AG04449 (cell line): ENCODE results near the gene MAP2K6.
A peak's percentile ranks its signal among the peaks of the same experiment; 100 is the strongest.

ENCODE experiments used
- CTCF ChIA-PET: fragments of 350-600 bp; formaldehyde crosslinking; extraction: SDS; loops from one replicate; lab custom pipeline; 2021; ENCODE audit warnings: antibody characterized with exemption; lab: Yijun Ruan, JAX
- POLR2A ChIA-PET: fragments of 400-600, 350-600 bp; formaldehyde crosslinking; extraction: SDS; loops from one replicate; lab custom pipeline; 2020; ENCODE audit warnings: antibody characterized with exemption, inconsistent platforms; lab: Yijun Ruan, JAX
- DNase-seq: peaks from one replicate; pipeline ENCODE4 v3.0.0-alpha.2; 2010; ENCODE audit warnings: low read depth, low spot score
- H3K4me3 ChIP-seq: 2 replicates; pipeline ENCODE4 v1.5.1; 2011; ENCODE audit warnings: low read depth, mild to moderate bottlenecking, control low read depth, low read length
- TF ChIP-seq, protein P1 (sequence below): IDR thresholded peaks from one replicate; pipeline ENCODE4 v1.5.1; 2011; ENCODE audit warnings: mild to moderate bottlenecking, moderate library complexity, low read length, control low read depth, inconsistent platforms; ENCODE audit not compliant: insufficient read depth; ENCODE audit errors: missing control alignments

MAP2K6 gene

DNA sequence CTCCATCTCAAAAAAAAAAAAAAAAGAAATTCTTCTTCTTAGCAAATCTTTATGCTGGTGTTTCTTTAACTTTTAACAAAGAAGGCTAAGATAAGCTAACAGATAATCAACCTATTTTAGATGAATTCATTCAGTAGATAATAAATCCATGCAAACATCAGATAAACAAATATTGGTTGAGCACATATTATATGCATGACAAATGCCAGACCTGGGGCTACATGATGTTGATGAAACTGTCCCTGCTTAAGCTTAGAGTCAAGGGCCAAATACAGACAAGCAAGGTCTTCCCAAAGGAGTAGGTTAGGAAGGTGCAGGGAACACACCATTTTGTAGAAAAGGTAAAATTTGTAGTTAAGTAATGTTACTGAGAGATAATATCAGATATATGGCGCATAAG is 6.7 kb upstream of the MAP2K6 start:
- ChIA-PET CTCF (no interaction called here), POLR2A (no interaction called here)
- TF ChIP-seq, protein P1, sequence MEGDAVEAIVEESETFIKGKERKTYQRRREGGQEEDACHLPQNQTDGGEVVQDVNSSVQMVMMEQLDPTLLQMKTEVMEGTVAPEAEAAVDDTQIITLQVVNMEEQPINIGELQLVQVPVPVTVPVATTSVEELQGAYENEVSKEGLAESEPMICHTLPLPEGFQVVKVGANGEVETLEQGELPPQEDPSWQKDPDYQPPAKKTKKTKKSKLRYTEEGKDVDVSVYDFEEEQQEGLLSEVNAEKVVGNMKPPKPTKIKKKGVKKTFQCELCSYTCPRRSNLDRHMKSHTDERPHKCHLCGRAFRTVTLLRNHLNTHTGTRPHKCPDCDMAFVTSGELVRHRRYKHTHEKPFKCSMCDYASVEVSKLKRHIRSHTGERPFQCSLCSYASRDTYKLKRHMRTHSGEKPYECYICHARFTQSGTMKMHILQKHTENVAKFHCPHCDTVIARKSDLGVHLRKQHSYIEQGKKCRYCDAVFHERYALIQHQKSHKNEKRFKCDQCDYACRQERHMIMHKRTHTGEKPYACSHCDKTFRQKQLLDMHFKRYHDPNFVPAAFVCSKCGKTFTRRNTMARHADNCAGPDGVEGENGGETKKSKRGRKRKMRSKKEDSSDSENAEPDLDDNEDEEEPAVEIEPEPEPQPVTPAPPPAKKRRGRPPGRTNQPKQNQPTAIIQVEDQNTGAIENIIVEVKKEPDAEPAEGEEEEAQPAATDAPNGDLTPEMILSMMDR = no peak
- no peak overlapping the region for H3K4me3 ChIP-seq
- DNase-seq = no peak

DNA sequence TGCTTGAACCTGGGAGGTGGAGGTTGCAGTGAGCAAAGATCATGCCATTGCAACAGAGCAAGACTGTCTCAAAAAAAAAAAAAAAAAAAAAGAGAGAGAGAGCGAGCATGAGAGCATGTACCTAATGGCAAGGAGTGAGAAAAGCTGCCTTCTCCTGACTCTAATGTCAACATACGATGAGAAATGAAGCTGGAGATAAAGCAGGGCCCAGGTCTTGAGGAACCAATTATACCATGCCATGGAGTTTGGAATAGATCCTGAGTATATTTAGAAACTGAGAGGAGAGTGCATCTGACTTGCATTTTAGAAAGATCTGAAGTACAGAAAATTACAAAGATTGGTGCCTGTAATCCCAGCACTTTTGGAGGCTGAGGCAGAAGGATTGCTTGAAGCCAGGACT is 3.8 kb upstream of the MAP2K6 start:
- H3K4me3 ChIP-seq = no peak overlapping the region
- DNase-seq = no peak
- ChIA-PET CTCF (interaction anchor here (0.6 kb wide), 1 partner anchor 41 kb away, joined by 4 read pairs; no protein-coding TSS in a partner anchor), POLR2A (no interaction called here)
- TF ChIP-seq, protein P1 = no peak

DNA sequence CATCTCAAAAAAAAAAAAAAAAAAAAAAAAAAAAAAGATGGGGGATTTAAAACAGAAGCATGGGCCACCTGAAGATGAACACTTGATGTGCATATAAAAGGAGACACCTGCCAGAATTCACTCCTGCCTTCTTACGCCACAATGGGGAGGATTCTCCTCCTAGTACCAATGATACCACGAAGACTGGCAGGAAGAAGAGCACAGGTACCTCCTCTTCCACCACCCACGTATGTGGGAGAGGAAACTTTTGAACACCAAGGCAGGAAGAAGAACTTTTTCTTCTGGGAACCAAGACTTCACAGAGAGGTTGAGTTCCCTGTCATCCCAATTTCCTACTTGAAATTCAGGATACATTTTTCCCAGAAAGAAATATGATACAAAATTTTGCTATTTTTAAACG is 2.7 kb upstream of the MAP2K6 start:
- TF ChIP-seq, protein P1 = no peak
- CTCF ChIA-PET = no interaction called here

DNA sequence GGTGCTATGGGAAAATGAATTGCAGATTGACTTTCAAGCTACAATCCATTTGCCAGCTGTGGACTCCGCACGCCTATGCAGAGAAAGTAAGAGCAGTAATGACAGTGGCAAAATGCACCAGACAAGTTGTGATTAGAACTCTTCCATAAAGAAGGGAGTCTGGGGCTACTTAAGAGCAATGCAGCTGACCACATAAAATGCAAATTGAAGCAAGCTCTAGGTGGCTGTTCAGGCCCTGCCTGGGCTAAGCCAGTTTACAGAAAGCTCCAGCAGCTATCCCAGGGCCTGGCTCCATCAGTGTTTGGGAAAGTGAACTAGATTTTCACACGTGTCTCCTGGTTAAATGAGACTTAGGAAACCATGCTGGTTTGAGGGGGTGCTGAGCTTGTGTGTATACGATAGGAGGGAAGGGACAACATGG is 2.2 kb upstream of the MAP2K6 start:
- ChIA-PET CTCF (interaction anchor here (0.9 kb wide), 1 partner anchor 635 kb away, joined by 3 read pairs; no protein-coding TSS in a partner anchor), POLR2A (no interaction called here)
- no peak overlapping the region for H3K4me3 ChIP-seq
- no peak for DNase-seq
- TF ChIP-seq, protein P1 = no peak

More for the DNA sequence above, 2.7 kb upstream of the MAP2K6 start:
- no peak overlapping the region for H3K4me3 ChIP-seq
- POLR2A ChIA-PET = no interaction called here
- DNase-seq = no peak

DNA sequence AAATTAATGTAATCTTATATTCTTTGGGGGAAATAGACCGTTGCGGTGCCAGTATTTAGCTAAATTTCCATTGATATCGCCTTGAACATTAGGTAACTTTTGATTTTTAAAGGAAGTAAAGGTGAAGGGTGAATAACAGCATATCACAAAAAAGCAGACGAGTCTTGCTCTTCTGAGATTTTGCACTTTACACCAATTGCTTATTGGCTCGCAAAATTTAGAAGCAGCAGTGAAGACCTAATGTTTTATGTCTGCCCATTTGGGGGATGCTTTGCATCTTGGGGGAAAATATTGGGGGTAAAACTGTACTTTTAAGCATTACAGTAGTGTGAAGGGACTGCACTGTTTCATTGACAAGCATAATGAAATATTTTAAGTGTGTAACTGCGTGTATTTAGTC is 934 bp downstream of the MAP2K6 start:
- peak overlapping the region; percentile 16 for H3K4me3 ChIP-seq
- TF ChIP-seq, protein P1 = no peak
- CTCF ChIA-PET = interaction anchor here (1.0 kb wide), 2 partner anchors 19 to 27 kb away, joined by 3 read pairs; no protein-coding TSS in a partner anchor
- no peak for DNase-seq
- POLR2A ChIA-PET = no interaction called here

DNA sequence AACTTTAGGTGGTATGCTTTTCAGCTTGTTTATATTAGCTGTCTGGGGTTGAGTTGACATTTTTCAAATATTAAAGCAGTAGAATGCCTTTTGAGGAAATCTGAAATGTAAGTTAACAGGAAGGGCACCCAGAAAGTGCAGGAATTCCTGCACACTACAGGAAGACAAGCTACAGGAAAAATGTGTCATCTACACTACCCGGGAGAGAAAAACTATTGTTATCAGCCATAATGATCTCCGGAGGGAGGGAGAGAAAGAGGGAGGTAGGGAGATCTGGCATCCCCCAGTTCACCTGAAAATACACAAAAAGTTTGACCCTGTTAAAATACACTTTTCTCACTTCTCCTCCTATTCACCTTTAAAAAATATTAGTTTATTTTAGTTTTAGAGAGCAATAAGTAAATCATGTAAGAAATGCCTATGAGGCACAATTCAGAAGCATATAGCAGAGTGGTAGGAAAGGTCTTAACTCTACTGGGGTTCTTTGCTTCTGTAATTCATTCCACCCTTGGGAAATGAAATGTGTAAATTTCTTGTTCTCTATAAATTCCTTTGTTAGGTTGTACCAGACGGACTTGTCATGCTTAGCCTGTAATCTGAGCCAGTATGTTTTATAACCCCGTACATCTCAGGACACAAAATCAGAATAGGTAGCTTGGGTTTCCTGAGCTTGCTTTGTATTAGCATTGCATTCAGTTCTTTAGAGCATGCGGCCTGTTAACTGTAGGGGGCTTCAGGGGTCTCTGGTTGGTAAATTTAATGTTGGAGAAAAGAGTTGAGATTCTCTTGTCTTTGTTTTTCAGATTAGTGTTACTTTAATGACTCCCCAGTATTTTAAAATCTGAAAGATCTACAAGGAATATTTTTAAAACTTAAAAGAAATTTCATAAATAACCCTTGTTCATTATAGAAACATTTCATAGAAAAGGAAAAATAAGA is 3.3 kb downstream of the MAP2K6 start:
- DNase-seq = no peak
- POLR2A ChIA-PET = no interaction called here
- no peak overlapping the region for H3K4me3 ChIP-seq
- CTCF ChIA-PET = interaction anchor here (1.0 kb wide), 1 partner anchor 105 kb away, joined by 3 read pairs; no protein-coding TSS in a partner anchor
- TF ChIP-seq, protein P1 = no peak
